HepG2 (cell line): Measurements from ENCODE around the gene ARFGEF2. TPM values are rescaled to one million over a fixed set of nuclear protein-coding genes. Genes with fewer than 3 reads are reported as not detected.

ENCODE experiments used
- AFF4 ChIP-seq: sonication (generic); formaldehyde crosslinking; IDR thresholded peaks from 2 replicates; pipeline ENCODE4 v1.4.0; 2020; ENCODE audit warnings: missing genetic modification reagents
- BORCS8-MEF2B ChIP-seq: sonication (generic); formaldehyde crosslinking; IDR thresholded peaks from 2 replicates; pipeline ENCODE4 v1.8.0; 2022; ENCODE audit warnings: mild to moderate bottlenecking, missing genetic modification reagents
- ELF4 ChIP-seq: sonication (generic); formaldehyde crosslinking; IDR thresholded peaks from 2 replicates; pipeline ENCODE4 v1.5.0; 2020; ENCODE audit warnings: missing genetic modification reagents, mild to moderate bottlenecking, moderate library complexity, borderline replicate concordance
- GATAD2A ChIP-seq: IDR thresholded peaks from 2 replicates; pipeline ENCODE4 v1.6.1; 2016
- GFI1 ChIP-seq: sonication (generic); formaldehyde crosslinking; IDR thresholded peaks from 2 replicates; pipeline ENCODE4 v1.5.0; 2020; ENCODE audit warnings: missing genetic modification reagents, mild to moderate bottlenecking, borderline replicate concordance
- HIC2 ChIP-seq: sonication (generic); formaldehyde crosslinking; IDR thresholded peaks from 2 replicates; pipeline ENCODE4 v1.9.0; 2022; ENCODE audit warnings: low read depth, missing genetic modification reagents
- KLF6 ChIP-seq: IDR thresholded peaks from 2 replicates; pipeline ENCODE4 v1.8.0; 2016; ENCODE audit warnings: missing biosample characterization, missing genetic modification reagents
- NR0B2 ChIP-seq: sonication (generic); formaldehyde crosslinking; IDR thresholded peaks from 2 replicates; pipeline ENCODE4 v1.4.0; 2020; ENCODE audit warnings: mild to moderate bottlenecking, missing genetic modification reagents
- SMAD9 ChIP-seq: sonication (generic); formaldehyde crosslinking; IDR thresholded peaks from 2 replicates; pipeline ENCODE4 v1.5.1; 2020; ENCODE audit warnings: mild to moderate bottlenecking, missing genetic modification reagents
- TAF15 ChIP-seq: fragments of 200-400 bp; formaldehyde crosslinking; IDR thresholded peaks from one replicate; pipeline ENCODE4 v1.6.1; 2018; ENCODE audit warnings: mild to moderate bottlenecking, low read depth, low read length; ENCODE audit not compliant: poor library complexity, severe bottlenecking
- TBP ChIP-seq: sonication (generic); formaldehyde crosslinking; IDR thresholded peaks from 2 replicates; pipeline ENCODE4 v1.5.0; 2020; ENCODE audit warnings: missing genetic modification reagents
- TP53 ChIP-seq: sonication (generic); formaldehyde crosslinking; conservative IDR thresholded peaks from 2 replicates; pipeline ENCODE4 v1.4.0; 2020; ENCODE audit warnings: missing genetic modification reagents
- U2AF2 ChIP-seq: fragments of 200-400 bp; formaldehyde crosslinking; IDR thresholded peaks from 2 replicates; pipeline ENCODE4 v1.6.1; 2017; ENCODE audit warnings: low read depth, mild to moderate bottlenecking, low read length
- ZBTB8A ChIP-seq: sonication (generic); formaldehyde crosslinking; IDR thresholded peaks from 2 replicates; pipeline ENCODE4 v1.4.0; 2020; ENCODE audit warnings: mild to moderate bottlenecking, low read depth, missing genetic modification reagents, borderline replicate concordance
- polyA plus RNA-seq, 8 experiments: library from polyadenylated mRNA; depleted of rRNA in 3 of 8; stranded (reverse) in 7 of 8; unstranded in 1 of 8; fragments of >200 nt; fragmentation: Illumina TruSeq in 4 of 8; extraction: Trizol in 4 of 8; gene quantifications; 2 replicates each; pipeline versions ENCODE4 v1.2.1 to v1.2.3, GENCODE V29; 2011 to 2016; ENCODE audit warnings: low read depth in 4 of 8, missing spikeins in 1 of 8, mixed read lengths in 1 of 8; ENCODE audit not compliant: insufficient read depth in 1 of 8
- total RNA-seq, 5 experiments: library from RNA; depleted of rRNA; stranded (reverse); fragments of >200 nt; fragmentation: Illumina TruSeq; extraction: Trizol; gene quantifications; 2 replicates each; pipeline ENCODE4 v1.2.3, GENCODE V29; 2016; ENCODE audit warnings: low read depth in 1 of 5

Gene ARFGEF2
- total and polyA plus RNA-seq, 2 of the 13 experiments (the other 11 are each of a cell fraction or from before 2014, with no cell fraction given) = 44.0 to 60.8 TPM

- TF ChIP-seq ZBTB8A (CRISPR knock-in tag) = no peak
- TF ChIP-seq ELF4 (CRISPR knock-in tag) = peak; percentile 94
- peak; percentile 80 for TF ChIP-seq SMAD9 (CRISPR knock-in tag)
- peak; percentile 87; the same call in 1 of the 2 replicates for TF ChIP-seq NR0B2
- no peak; the same call in 1 of the 2 replicates for TF ChIP-seq GATAD2A
- peak; percentile 43 for TF ChIP-seq GFI1
- no peak for TF ChIP-seq AFF4 (CRISPR knock-in tag)
- TF ChIP-seq U2AF2 = no peak
- TF ChIP-seq TP53 (CRISPR knock-in tag) = peak; percentile 51; the same call in 1 of the 2 replicates
- peak; percentile 73 for TF ChIP-seq HIC2 (CRISPR knock-in tag)
- TF ChIP-seq TAF15 = peak; percentile 50
- peak; percentile 87 for TF ChIP-seq BORCS8-MEF2B
- peak; percentile 96; the same call in 1 of the 2 replicates for TF ChIP-seq TBP (CRISPR knock-in tag)
- TF ChIP-seq KLF6 (CRISPR knock-in tag) = peak; percentile 78
Measured at GRCh38 chr20:49046087-49046900, 124.8 kb downstream of the ARFGEF2 start, which contains the start of gene CSE1L (continued).
